HG03571 (cell line): Measurements from ENCODE around the gene SOWAHB.

ENCODE experiments used
- ATAC-seq: cut with Tn5 transposase; IDR thresholded peaks from one replicate; pipeline ENCODE4 v1.9.1; 2021; ENCODE audit not compliant: unreplicated experiment

The SOWAHB gene, protein sequence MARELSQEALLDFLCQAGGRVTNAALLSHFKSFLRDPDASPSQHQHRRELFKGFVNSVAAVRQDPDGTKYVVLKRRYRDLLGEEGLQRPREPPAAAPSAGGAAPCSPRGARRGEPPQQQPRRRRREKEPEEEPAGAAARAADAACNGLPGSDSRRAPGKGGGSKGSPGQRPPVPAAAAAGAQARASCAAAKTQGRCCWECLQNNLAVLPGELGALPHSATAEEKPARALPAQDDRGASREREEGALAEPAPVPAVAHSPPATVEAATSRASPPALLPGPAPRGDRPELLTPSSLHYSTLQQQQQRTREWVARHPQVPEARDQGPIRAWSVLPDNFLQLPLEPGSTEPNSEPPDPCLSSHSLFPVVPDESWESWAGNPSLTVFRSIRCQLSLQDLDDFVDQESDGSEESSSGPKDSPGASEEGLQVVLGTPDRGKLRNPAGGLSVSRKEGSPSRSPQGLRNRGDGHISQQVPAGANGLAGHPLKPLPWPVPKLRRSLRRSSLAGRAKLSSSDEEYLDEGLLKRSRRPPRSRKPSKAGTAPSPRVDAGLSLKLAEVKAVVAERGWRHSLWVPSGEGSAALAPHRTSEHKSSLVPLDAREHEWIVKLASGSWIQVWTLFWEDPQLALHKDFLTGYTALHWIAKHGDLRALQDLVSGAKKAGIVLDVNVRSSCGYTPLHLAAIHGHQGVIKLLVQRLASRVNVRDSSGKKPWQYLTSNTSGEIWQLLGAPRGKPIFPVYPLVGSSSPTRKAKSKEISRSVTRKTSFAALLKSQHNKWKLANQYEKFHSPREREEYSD

DNA sequence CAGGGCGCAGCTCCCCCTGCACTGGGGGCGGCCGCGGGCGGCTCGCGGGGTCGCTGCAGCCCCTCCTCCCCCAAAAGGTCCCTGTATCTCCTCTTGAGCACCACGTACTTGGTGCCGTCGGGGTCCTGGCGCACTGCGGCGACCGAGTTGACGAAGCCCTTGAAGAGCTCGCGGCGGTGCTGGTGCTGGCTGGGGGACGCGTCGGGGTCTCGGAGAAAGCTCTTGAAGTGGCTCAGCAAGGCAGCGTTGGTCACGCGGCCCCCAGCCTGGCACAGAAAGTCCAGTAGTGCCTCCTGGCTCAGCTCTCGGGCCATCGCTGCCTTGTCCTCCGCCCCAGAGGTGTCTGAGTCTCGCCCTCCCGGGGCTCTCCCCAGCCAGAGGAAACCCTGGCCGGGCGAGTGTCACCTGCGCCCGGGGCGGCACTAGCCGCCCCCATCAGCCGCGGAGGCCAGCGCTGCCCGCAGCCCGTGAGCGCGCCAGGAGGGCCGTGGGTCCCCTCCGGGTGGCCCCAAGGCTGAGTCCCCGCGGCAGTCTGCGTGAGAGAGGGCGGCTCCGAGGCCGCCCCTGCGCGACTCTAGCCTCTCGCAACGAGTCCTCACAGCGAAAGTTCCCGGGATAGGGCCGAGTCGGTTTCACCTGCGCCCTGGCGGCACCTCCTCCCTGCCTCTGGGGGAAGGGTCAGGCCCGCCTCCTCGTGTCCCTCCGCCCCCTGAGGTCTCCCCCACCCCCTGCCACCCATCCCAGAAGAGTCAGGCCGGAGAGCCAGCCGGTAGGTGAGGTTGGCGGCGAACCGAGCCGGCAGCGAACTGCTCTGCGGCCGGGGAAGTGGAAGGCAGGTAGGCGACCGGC lies at the start of gene SOWAHB:
SOWAHB (minus strand) TSS at position 609 of the 849 bp plus-strand sequence; CDS start at position 314, 295 bp downstream.
- ATAC-seq = no peak

DNA sequence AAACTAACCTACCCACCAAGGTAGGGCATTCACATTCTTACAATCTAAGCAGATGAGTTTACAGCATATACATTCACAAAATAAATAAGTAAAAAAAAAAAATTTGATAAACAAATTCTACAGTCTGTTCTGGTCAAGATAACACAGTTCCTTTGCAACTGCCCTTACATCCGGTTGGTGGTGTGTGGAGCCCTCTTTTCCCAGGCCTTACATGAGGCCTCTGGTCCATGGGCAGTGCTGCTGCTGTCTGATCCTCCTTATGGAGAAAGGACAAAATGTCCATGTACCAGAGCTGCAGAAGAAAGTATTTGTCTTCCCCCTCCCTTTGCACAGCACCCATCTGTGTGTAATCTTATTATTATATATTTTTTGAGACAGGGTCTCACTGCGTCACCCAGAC lies 49.4 kb upstream of the SOWAHB start:
- ATAC-seq = no peak

DNA sequence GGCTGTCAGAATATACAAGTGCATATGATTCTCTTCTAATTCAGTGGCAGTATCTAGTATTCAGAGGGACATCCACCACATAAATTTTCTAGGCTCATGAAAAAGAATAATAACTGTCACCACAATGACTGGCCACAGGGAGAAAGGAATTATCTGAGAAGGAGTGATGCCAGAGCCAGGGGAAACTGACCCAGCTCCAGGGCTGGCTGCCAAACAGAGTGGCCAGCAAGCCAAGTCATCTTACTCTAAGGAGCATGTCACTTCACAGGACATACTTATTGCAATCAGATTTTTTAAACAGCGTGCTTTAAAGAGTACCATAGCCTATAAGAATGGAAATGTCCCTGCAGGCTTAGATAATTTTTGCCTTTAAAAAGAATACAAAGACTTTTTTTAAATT lies 45.8 kb upstream of the SOWAHB start:
- ATAC-seq = no peak

DNA sequence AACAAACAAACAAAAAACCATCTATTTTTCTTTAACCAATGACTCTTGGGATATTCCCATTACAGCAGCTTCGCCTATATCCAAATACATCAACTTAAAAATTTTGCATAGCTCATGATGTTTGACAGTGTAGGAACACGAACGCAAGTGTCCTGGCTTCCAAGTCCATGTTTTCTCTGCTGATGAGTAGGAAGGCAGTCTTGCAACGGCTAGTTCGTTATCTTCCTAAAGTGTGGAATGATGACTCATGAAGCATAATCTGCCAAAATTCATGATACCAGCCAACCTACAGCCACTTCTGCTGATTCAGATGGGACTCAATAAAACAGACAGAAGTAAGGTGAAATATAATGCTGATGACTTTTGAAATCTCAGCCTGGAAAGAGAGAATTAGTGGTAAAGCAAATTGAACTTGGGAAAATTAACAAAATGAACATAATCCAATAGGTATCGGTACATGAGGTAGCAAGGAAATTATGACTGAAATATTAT lies 45.2 kb upstream of the SOWAHB start:
- no peak for ATAC-seq

DNA sequence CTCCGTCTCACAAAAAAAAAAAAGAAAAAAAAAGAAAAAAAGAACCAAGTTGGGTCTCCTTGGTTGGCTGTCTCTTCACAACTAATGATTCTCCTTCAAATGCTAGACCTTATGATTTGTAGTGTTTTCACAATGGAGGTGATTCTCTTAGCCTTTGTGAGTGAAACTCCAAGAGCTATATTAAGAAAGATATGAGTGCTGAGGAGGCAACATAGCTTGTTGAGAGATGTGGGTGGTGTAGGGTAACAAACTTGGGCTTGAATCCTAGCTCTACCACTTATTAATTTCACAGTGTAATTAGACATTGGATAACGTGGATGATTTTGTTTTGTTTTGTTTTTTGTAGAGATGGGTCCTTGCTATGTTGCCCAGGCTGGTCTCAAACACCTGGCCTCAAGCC lies 41.2 kb upstream of the SOWAHB start:
- no peak for ATAC-seq

DNA sequence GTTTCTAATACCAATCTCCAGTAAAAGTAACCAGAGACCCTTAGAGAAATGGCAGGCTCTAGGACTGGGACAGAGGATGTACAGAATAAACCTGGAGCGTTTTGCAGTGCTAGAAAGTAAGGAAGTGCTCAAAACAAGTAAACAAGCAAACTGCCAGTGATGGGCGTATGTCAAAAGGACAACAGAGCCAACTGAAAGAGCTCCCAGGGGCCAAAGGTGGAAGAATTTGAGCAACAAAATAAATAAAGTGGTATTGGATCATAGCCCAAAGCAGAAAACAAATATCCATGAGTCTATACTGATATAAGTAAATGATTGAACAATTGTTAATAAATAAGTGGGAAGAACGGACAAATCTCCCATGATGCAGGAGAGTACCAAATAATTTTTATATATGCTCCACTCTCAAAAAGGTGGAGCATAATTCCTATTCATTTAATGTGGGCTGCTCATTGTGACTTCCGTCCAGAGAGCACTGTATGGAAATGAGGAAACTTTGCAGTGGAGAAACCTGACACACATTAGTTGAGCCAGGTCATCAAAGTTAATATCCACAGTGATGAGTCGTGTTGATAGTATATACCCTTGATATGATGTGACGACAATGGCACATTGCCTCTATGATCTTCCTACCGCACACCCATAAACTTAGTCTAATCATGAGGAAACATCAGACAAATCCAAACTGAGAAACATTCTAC lies 33.8 kb upstream of the SOWAHB start:
- no peak for ATAC-seq

DNA sequence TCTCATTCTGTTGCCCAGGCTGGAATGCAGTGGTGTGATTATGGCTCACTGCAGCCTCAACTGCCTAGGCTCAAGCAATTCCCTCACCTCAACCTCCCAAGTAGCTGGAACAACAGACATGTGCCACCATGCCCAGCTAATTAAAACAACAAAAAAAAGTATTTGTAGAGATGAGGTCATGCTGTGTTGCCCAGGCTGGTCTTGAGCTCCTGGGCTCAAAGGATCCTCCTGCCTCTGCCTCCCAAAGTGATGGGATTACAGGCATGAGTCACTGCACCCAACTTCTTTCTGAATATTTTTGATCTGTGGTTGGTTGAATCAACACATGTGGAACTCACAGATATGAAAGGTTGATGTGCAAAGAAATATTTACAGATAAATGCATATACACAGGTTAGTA lies 33.1 kb upstream of the SOWAHB start:
- ATAC-seq = no peak

DNA sequence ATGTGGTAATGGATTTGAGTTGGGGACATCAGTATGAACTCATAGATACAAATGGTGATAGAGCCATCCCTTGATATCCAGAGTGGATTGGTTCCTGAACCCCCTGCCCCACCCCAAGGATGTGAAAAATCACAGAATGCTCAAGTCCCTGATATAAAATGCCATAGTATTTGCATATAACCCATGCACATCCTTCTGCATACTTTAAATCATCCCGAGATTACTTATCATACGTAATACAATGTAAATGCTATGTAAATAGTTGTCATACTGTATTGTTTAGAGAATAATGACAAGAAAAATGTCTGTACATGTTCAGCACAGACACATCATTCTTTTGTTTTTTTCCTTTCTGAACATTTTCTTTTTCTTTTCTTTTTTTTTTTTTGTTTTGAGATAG lies 32.7 kb upstream of the SOWAHB start:
- ATAC-seq = no peak

DNA sequence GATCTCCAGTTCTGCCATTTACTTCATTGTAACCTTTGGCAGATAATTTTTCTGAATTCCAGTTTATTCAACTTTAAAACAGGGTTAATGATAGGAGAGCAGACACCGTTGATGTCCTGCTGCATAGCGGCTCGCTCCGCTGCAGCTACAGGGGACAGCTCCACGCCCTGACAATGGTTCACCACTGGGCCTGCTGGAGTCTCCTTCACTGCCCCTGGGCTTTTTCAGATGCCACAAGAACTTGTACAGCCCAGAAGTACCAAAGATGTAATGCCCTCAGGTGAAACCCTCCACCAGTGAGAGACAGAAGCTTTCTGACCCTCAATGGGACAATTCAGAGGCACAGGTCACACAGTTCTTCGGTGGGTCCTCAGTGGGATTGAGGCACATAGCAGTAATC lies 28.9 kb upstream of the SOWAHB start:
- ATAC-seq = no peak

DNA sequence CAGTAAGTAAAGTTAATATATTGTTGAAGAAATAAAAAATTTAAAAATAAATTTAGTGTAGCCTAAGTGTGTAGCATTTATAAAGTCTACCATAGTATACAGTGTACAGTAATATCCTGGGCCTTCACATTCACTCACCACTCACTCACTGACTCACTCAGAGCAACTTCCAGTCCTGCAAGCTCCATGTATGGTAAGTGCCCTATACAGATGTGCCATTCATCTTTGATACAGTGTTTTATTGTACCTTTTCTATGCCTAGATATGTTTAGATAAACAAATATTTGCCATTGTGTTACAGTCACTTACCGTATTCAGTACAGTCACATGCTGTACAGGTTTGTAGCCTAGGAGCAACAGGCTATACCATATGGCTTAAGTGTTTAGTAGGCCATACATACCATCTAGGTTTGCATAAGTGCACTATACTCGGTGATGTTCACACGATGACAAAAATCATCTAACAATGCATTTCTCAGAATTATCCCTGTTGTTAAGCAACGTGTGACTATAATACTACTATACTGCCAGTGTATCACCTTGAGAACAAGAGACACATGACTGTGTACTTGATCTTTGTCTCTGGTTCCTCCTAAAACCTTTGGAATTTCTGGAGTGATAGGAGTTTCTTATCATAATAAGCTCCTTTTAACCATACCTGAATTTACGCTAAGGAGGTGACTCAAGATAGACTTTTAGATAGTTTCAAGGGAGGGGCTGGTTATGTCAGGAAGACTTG lies 25.8 kb upstream of the SOWAHB start:
- ATAC-seq = no peak

DNA sequence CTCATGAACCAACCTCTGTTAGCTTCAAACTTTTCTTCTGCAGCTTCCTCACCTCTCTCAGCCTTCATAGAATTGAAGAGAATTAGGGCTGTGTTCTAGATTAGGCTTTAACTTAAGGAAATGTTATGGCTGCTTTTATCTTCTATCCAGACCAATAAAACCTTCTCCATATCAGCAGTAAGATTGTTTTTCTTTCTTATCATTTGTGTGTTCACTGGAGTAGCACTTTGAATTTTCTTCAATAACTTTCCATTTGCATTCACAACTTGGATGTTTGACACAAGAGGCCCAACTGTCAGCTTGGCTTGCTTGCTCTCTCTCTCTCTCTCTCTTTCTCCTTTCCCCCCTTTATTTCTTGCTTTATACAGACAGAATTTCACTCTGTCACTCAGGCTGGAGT lies 22.8 kb upstream of the SOWAHB start:
- no peak for ATAC-seq

DNA sequence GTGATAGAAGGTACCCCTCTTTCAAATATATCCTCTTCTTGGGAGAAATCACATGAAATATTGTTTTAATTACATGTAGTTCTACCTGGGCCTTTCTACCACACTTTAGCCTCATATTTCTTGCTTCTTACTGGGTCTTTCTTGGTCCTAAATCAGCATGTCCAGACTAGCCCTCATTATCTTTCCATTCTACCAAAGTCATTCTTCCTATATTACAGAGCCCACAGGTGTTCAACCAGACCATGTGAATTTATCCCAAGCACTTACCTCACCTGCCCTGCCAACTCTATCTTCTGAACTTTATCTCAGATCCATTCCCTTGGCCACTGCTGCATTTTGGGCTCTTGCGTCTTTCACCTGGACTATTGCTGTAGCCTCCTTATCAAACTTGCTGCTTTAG lies 11.8 kb upstream of the SOWAHB start:
- no peak for ATAC-seq

DNA sequence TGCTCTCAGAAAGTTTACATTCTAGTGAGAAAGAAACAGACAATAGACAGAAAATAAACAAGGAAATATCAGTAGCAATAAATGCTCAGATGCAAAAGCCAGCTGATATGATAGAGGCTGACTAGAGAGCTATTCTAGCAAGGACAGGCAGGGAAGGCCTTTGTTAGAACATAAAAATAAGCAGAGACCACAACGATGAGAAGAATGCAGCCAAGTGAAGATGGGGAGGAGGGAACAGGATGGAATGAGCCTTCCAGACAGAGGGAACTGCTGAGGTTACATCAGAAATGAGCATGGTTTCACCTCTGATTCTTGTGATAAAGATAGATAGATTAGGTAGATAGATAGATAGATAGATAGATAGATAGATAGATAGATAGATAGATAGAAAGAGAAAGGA lies 7.6 kb upstream of the SOWAHB start:
- ATAC-seq = no peak

DNA sequence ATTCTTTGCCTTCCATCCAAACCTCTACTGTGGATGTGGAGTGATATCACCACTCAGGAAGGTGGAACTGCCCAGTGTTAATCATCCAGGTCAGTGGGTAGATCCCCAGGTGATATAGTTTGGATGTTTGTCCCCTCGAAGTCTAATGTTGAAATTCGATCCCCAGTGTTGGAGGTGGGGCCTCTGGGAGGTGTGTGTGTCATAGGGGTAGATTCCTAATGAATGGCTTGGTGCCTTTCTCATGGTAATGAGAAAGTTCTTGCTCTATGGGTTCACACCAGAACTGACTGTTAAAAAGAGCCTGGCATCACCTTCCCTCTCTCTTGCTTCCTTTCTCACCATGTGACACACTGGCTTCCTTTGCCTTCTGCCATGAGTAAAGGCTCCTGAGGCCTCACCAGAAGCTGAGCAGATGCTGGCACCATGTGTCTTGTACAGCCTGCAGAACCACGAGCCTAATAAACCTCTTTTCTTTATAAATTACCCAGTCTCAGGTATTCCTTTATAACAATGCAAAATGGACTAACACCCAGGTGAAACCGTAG lies 6.8 kb upstream of the SOWAHB start:
- ATAC-seq = no peak

DNA sequence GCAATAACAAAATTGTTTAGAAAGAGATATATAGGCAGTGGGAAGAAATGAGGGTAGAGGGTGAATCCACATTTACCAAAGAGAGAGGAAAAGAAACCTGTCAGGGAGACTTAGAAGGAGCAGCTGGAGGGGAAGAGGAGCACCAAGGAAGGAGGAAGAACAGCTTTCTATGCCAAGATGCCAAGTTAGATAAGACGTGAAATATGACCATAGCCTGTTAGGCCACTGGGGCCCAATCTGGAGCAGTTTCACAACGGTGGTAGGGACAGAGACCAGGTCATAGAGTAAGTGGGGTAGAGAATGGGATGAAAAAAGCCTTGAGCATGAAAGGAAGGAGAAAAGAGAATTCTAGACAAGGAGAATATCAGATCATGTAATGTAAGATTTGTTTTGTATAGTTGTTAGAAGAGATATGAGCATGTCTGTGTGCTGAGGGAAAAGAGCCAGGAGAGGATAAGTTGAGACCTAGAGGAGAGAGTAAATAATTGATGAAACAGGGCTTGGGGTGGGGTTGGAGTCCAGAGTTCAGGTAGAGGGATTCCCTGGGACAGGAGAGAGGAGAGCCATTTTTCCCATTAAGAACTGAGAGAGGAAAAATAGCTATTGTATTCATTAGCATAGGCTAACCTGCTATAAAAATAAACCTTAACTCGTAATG lies 4.4 kb upstream of the SOWAHB start:
- ATAC-seq = no peak

DNA sequence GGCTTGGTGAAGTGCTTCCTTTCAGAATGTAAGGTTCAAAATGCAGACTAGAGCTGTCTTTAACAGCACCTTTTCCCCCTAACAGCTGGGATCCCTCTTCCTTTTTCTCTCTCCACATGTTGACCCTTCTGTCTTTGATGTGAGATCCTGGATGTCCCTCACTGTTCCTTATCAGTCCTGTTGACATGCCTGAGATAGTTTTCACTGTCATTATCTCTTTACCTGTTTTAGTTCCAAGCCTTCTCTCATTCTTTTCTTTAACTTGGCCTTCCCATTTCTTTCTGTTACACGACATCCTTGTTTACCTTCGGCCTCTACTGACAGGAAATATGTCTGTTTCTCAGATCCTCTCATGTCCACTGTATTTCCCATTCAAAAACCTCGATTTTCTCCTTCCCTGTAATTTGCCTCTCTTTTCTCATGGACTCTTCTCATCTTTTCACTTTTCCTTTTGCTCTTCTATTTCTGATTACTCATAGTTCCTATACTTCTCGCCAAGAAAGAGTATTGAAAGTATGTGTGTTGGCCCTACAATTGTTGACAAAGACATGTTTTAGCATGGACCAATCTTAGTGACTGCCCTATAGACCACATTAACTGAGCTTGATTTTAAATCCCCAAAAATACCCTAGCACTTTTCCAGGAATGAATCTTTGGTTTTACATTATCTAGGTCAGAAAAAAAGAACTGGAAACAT lies 1.2 kb upstream of the SOWAHB start:
- no peak for ATAC-seq

DNA sequence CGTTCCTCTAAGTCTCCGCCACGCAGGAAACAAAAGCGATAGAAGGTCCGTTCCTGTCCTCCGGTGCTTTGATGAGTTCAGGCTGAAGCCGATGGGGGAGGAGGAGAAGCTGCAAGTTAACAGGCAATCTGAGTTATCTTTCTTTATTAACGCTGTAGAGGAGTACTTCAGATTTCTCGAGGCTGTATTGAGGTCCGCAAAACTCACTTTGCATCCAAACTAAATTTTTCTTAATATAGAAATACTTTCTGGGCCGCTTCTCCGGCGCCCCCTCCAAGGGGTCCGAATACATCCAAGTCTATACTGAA lies 395 bp upstream of the SOWAHB start:
- no peak for ATAC-seq

DNA sequence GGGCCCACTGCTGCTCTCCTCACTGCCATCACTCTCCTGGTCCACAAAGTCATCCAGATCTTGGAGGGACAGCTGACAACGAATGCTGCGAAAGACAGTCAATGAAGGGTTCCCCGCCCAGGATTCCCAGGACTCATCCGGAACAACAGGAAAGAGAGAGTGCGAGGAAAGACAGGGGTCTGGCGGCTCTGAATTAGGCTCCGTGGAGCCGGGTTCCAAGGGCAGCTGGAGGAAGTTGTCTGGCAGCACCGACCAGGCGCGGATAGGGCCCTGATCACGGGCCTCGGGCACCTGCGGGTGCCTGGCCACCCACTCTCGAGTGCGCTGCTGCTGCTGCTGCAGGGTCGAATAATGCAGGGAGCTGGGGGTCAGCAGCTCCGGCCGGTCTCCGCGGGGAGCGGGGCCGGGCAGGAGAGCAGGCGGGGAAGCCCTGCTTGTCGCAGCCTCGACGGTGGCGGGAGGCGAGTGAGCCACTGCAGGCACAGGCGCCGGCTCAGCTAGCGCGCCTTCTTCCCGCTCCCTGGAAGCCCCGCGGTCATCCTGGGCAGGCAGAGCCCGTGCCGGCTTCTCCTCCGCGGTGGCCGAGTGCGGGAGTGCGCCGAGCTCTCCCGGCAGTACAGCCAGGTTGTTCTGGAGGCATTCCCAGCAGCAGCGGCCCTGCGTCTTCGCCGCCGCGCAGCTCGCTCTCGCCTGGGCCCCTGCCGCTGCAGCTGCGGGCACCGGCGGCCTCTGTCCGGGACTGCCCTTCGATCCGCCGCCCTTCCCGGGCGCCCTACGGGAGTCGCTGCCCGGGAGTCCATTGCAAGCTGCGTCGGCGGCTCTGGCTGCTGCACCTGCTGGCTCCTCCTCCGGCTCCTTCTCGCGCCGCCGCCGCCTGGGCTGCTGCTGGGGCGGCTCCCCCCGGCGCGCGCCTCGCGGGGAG lies 1.1 kb downstream of the SOWAHB start:
- no peak for ATAC-seq
